Stimulated activated naive CD4-positive, alpha-beta T cell treated with Interleukin-2 at 50 U/mL for 16 hours (primary cell): Measurements from ENCODE around the gene BAG2.
A peak's percentile ranks its signal among the peaks of the same experiment; 100 is the strongest.

ENCODE experiments used
- DNase-seq: peaks from one replicate; lab custom pipeline; 2025; lab: John Stamatoyannopoulos, UW

BAG2 gene

GRCh38 chr6:57172136-57173055 lies at the start of gene BAG2:
Gene BAG2 (plus strand): TSS chr6:57172326. CDS start chr6:57172698, 372 bp downstream.
- peak; percentile 88 for DNase-seq

- no peak for DNase-seq
Measured at GRCh38 chr6:57123111-57123510, 49.0 kb upstream of the BAG2 start.

- DNase-seq: no peak
Measured at GRCh38 chr6:57127763-57128162, 44.4 kb upstream of the BAG2 start.

GRCh38 chr6:57130661-57131177 lies 41.4 kb upstream of the BAG2 start:
- no peak for DNase-seq

GRCh38 chr6:57134954-57135353 lies 37.2 kb upstream of the BAG2 start:
- DNase-seq: no peak

DNA sequence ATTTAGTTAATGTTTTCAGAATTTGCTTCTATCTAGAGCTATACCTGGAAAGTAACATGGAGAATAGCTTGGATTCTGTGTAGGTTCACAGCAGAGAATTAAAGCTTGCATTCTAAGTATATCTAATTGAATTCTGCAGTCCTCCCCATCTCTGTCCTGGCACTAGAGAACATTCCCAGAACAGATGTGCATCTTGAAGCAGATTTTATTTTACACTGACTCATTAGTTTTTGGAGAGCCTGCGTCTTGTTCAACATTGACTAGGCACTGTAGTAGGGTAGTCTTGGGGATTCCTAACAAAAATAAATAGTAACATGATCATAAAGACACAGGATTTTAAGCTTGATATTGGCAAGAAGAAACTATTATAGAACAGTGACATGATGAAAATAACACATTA lies 36.2 kb upstream of the BAG2 start:
- no peak for DNase-seq

GRCh38 chr6:57137350-57137749 lies 34.8 kb upstream of the BAG2 start:
- no peak for DNase-seq

- DNase-seq: no peak
Measured at GRCh38 chr6:57138026-57138425, 34.1 kb upstream of the BAG2 start.

GRCh38 chr6:57141451-57142177 lies 30.5 kb upstream of the BAG2 start:
- DNase-seq: no peak

DNA sequence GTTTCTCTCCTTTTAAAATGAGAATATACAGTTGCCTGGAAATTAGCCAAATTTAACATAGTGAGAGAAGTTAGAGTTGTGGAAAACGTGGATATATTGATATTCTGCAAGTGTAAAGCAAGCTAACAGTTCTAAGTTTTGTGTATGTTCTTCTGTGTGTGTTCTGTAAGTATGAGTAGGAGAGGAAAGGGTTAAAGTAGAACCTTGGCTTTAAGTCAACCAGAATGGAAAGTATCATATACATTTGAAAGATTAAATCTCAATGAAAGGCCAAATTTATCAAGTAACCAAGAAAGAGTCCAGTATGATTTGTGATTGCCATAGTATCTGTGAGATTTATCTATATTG lies 30.0 kb upstream of the BAG2 start:
- DNase-seq: no peak

DNA sequence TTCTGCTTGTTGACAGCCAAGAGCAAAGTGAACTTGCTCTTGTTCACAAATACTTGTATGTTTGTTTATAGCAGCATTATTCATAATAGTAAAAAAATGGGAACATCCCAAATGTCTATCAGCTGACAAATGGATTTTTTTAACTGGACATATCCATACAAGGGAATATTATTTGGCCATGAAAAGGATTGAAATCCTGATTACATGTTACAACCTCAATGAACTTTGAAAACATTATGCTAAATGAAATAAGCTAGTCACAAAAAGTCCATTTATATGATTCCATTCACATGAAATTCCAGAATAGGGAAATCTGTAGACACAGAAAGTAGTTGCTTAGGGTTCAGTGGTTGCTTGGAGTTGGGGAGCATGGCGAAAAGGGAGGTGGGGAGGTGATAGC lies 28.4 kb upstream of the BAG2 start:
- no peak for DNase-seq

DNA sequence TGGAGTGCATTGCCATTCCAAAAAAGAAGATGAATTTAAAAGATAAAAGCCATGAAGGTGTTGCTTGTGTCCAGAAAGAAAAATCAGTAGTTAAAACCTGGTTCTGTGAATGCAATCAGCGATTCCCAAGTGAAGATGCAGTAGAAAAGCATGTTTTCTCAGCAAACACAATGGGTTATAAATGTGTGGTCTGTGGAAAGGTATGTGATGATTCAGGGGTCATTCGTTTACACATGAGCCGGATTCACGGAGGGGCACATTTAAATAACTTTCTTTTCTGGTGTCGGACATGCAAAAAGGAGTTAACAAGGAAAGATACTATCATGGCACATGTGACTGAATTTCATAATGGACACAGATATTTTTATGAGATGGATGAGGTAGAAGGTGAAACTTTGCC lies 24.7 kb upstream of the BAG2 start:
- no peak for DNase-seq

DNA sequence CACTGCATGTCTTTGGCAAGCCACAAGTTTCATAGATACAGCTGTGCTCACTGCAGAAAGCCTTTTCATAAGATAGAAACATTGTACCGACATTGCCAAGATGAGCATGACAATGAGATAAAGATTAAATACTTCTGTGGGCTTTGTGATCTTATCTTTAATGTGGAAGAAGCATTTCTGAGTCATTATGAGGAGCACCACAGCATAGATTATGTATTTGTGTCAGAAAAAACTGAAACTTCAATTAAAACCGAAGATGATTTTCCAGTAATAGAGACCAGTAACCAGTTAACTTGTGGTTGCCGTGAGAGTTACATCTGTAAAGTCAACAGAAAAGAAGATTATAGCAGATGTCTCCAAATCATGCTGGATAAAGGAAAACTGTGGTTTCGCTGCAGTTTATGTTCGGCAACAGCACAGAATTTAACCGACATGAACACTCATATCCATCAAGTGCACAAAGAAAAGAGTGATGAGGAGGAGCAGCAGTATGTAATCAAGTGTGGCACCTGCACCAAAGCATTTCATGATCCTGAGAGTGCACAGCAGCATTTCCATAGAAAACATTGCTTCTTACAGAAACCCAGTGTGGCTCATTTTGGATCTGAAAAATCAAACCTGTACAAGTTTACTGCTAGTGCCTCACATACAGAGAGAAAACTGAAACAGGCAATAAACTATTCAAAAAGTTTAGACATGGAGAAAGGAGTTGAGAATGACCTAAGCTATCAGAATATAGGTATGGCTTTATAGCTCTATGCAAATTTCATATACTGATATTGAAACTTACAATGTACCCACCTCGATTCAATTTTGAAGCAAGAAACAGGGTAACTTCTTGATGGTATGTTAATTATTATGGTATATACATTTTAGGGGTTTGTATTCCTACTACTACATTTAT lies 23.9 kb upstream of the BAG2 start:
- no peak for DNase-seq

DNA sequence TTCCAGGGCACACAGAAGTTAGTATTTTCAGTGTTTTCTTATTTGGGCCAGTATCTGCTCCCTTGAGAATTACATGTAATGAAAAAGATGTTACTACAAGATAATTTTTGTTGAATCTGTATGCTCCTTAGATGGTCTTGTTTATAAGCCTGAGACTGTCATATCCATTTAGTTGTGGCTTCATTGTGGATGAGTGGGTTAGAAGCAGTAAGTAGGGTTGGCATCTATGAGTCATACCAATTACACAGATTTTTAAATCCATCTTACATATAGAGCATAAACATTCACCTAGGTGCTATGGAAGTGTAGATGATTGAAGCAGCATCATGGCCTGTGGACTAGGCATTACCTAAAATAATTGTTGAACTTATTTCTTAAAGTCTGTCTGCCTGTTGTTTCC lies 13.5 kb upstream of the BAG2 start:
- DNase-seq: no peak

- no peak for DNase-seq
Measured at GRCh38 chr6:57159127-57159526, 13.0 kb upstream of the BAG2 start.

DNA sequence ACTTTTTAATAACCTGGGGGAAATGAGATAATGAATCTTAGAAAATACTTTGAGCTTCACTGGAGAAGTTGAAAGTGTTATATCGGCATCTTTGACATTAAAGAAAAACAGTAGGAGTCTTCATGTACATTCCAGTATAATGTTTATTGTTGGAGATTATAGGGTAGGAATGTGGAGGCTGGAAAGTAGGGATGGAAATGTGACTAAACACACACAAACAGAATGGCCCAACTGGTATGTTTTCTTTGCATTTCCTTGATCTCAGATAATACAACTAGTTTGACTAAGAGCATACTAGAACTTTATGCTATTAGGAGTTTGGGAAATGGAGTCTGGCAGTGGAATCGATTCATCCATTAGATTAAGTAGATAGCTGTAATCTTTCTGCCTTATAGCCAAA lies 10.1 kb upstream of the BAG2 start:
- no peak for DNase-seq

DNA sequence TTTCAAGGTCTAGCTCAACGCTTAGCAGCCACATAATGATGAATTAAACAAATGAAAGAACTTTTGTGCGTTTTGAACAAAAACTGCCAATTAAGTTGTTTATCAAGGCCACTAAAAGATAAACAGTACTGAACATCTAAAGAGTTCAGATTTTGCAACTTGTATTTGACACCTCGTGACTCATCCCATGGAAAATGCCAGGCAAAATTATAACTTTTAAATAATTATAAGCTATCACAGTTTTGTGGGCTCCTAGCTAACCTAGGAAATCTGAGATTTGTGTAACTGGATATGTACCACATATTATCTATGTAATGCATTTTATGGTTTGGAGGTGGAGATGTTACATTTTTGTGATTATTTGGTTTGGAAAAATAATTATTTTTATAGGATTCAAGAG lies 9.6 kb upstream of the BAG2 start:
- no peak for DNase-seq

DNA sequence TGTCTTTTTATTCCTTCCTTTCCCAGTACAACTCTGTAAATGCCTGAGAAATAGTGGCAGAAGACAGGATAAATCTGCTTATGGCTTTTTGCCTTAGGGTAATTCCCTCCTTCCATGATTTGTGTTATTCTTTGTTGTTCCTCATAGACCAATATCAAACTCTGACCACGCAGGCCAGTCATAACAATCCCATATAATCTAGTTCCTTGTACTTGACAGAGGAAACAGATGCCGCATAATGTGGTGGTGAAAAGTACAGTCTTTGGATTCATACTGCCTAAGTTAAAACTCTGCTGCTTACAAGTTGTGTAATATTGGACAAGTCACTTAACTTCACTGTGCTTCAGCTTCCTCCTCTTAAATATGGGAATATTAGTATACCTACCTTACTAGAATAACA lies 8.2 kb upstream of the BAG2 start:
- DNase-seq: no peak

GRCh38 chr6:57165080-57165479 lies 7.0 kb upstream of the BAG2 start:
- DNase-seq: no peak

DNA sequence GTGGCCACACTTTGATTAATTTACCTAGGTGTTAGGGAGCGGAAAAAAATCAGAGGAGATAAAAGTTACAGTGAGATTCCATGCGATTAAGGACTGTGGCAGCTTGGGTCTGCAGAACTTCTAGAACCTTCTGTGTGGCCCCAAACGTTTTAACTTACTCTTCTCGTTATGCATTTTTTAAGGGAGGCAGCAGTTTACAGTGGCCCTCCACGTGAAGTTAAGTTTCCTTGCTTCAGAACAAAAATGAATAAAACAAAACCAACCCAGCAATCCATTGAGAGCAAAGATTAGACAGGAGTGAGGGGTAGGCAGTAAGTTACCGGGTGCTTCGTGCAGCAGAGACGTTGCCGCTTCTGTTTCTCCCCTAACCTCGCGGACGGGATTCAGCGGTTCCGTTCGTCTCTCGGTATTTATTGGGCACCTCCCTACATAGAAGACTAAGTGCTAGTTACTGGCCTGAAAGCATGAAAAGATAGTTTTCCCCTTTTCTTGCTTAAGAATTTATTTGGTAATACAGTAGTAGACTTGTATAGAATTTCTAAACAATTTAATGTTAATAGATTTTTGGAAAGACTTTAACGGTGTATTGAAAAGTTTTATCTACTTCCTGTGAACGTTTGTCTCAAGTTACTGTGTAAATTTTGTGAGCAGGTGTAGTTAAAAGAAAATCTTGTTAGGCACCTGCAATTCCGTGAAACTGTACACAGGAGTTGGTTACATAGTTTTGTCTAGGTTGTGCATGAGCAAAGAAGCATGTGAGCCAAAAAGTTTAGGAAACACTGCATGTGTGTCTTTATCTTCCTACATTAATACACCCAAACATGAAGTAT lies 1.1 kb downstream of the BAG2 start:
- peak; percentile 3 for DNase-seq

GRCh38 chr6:57173886-57174510 lies 1.9 kb downstream of the BAG2 start:
- no peak for DNase-seq
